Bronchial epithelial cell (primary cell): ENCODE measurements around the gene PLA2G2C. TPM values are rescaled to one million over a fixed set of nuclear protein-coding genes. Genes with fewer than 3 reads are reported as not detected.

Source experiments
- total RNA-seq: library from RNA; depleted of rRNA; stranded (reverse); fragments of >200 nt; gene quantifications from 2 replicates; pipeline ENCODE4 v1.2.1, GENCODE V29; 2014

The PLA2G2C gene
- total RNA-seq, 1 donor from 2014 or later: not detected

Other genes with a start within 250 kb of the PLA2G2C start
- gene PLA2G2A, start 206.9 kb downstream of the PLA2G2C start, total RNA-seq: not detected in 2 replicates
- not detected in 2 replicates for gene PLA2G5, start 116.3 kb downstream of the PLA2G2C start, total RNA-seq
- gene PLA2G2D, start 67.0 kb downstream of the PLA2G2C start, total RNA-seq: not detected in 2 replicates
- not detected in 2 replicates for gene PLA2G2F, start 47.2 kb downstream of the PLA2G2C start, total RNA-seq
- gene UBXN10, start 422 bp downstream of the PLA2G2C start, total RNA-seq: under 0.01 and 0.13 TPM in 2 replicates
- gene VWA5B1, start 104.4 kb upstream of the PLA2G2C start, total RNA-seq: not detected in 2 replicates